B cell (primary cell): ENCODE measurements around the gene BABAM2. TPM values are rescaled to one million over a fixed set of nuclear protein-coding genes. Genes with fewer than 3 reads are reported as not detected.

Source experiments
- ATAC-seq: fragments of 200-7000 bp; cut with Tn5 transposase; one replicate; pipeline ENCODE4 v1.10.0; 2021; ENCODE audit warnings: low read depth, mild to moderate bottlenecking, moderate number of reproducible peaks, moderate library complexity
- CTCF ChIA-PET: fragments of 350-600 bp; sonication (Branson Sonifier 250); formaldehyde crosslinking; loops from one replicate; lab custom pipeline; 2021; ENCODE audit warnings: antibody characterized with exemption, inconsistent platforms; lab: Charles Lee
- POLR2A ChIA-PET: fragments of 350-600 bp; sonication (Branson Sonifier 250); formaldehyde crosslinking; loops from one replicate; lab custom pipeline; 2021; ENCODE audit warnings: antibody characterized with exemption; lab: Charles Lee
- DNase-seq: peaks from one replicate; pipeline ENCODE4 v3.0.0; 2013
- H2AFZ ChIP-seq: 2 replicates; pipeline ENCODE4 v1.6.1; 2012; ENCODE audit warnings: mild to moderate bottlenecking, low read depth, low read length; ENCODE audit not compliant: insufficient read depth, poor library complexity, severe bottlenecking
- H3K27ac ChIP-seq, 2 donors: 1 replicate in 1 of 2; 2 replicates in 1 of 2; pipeline ENCODE4 v1.5.1; 2012 to 2013; ENCODE audit warnings: low read length in 2 of 2, mild to moderate bottlenecking in 2 of 2, moderate library complexity in 1 of 2
- H3K27me3 ChIP-seq, 4 experiments: fragments of 200-600 bp in 1 of 4; sonication (generic) in 1 of 4; replicated peaks in 1 of 4; 1 replicate in 2 of 4; 2 replicates in 2 of 4; pipeline versions ENCODE4 v1.6.1 to v1.7.0; 2013 to 2016; ENCODE audit warnings: low read length in 3 of 4, mild to moderate bottlenecking in 2 of 4, mixed read lengths in 1 of 4, moderate library complexity in 1 of 4; ENCODE audit not compliant: insufficient read depth in 4 of 4, control insufficient read depth in 3 of 4; ENCODE audit errors: control extremely low read depth in 1 of 4
- H3K36me3 ChIP-seq, 2 experiments: replicated peaks in 1 of 2; 1 replicate in 1 of 2; 2 replicates in 1 of 2; pipeline versions ENCODE4 v1.6.1 to v1.7.1; 2013; ENCODE audit warnings: low read length in 1 of 2; ENCODE audit not compliant: insufficient read depth in 2 of 2, control insufficient read depth in 1 of 2; ENCODE audit errors: control extremely low read depth in 1 of 2, extremely low read depth in 1 of 2
- H3K4me1 ChIP-seq, 2 donors: fragments of 200-600 bp in 1 of 2; sonication (generic) in 1 of 2; 1 replicate in 1 of 2; 2 replicates in 1 of 2; pipeline versions ENCODE4 v1.5.1 to v1.6.1; 2013 to 2017; ENCODE audit warnings: low read length in 2 of 2; ENCODE audit not compliant: control insufficient read depth in 2 of 2, insufficient read depth in 2 of 2
- H3K4me2 ChIP-seq: replicated peaks from 2 replicates; pipeline ENCODE3; 2012; ENCODE audit warnings: mild to moderate bottlenecking, low read depth, low read length; ENCODE audit not compliant: poor library complexity, severe bottlenecking
- H3K4me3 ChIP-seq, 5 experiments: fragments of 200-600 bp in 1 of 5; sonication (generic) in 1 of 5; 1 replicate in 3 of 5; 2 replicates in 2 of 5; pipeline versions ENCODE4 v1.5.1 to v1.7.0; 2011 to 2016; ENCODE audit warnings: low read length in 4 of 5, mild to moderate bottlenecking in 4 of 5, low read depth in 2 of 5, control low read depth in 1 of 5, moderate library complexity in 1 of 5; ENCODE audit not compliant: insufficient read depth in 1 of 5; ENCODE audit errors: control extremely low read depth in 1 of 5, extremely low read depth in 1 of 5
- H3K79me2 ChIP-seq: fragments of 200-600 bp; sonication (generic); one replicate; pipeline ENCODE4 v1.6.0; 2016; ENCODE audit warnings: low read length; ENCODE audit not compliant: control insufficient read depth, insufficient read depth
- H3K9ac ChIP-seq: fragments of 200-600 bp; sonication (generic); 2 replicates; pipeline ENCODE4 v1.6.1; 2017; ENCODE audit warnings: mild to moderate bottlenecking, low read length, moderate library complexity
- H3K9me3 ChIP-seq, 3 donors: one replicate each; pipeline versions ENCODE4 v1.6.1 to v1.7.1; 2013; ENCODE audit warnings: low read length in 2 of 3; ENCODE audit not compliant: control insufficient read depth in 2 of 3, insufficient read depth in 1 of 3; ENCODE audit errors: control extremely low read depth in 1 of 3
- H4K20me1 ChIP-seq: 2 replicates; pipeline ENCODE4 v1.6.0; 2012; ENCODE audit warnings: mild to moderate bottlenecking, low read length; ENCODE audit not compliant: insufficient read depth, control insufficient read depth, poor library complexity, severe bottlenecking
- H3K27ac Mint-ChIP-seq: one replicate; pipeline ENCODE4 v1.8.0; 2021; ENCODE audit warnings: mixed read lengths
- H3K27me3 Mint-ChIP-seq: one replicate; pipeline ENCODE4 v1.8.0; 2021; ENCODE audit warnings: mixed read lengths
- H3K4me1 Mint-ChIP-seq: one replicate; pipeline ENCODE4 v1.8.0; 2021; ENCODE audit warnings: mixed read lengths
- H3K4me3 Mint-ChIP-seq: one replicate; pipeline ENCODE4 v1.8.0; 2021; ENCODE audit warnings: mixed read lengths
- H3K9me3 Mint-ChIP-seq: one replicate; pipeline ENCODE4 v1.8.0; 2022; ENCODE audit warnings: mixed read lengths; ENCODE audit not compliant: insufficient read depth
- EZH2 ChIP-seq: IDR thresholded peaks from 2 replicates; pipeline ENCODE4 v1.6.1; 2012; ENCODE audit warnings: borderline replicate concordance, low read depth, mild to moderate bottlenecking, moderate library complexity, low read length; ENCODE audit not compliant: insufficient read depth, poor library complexity, severe bottlenecking
- WGBS: methylation state at CpG from one replicate; pipeline ENCODE4 v1.1.5; 2013; ENCODE audit warnings: missing lambda C conversion rate; ENCODE audit not compliant: insufficient coverage; 5-methylcytosine and 5-hydroxymethylcytosine counted together
- intact Hi-C: fragments of 100-400 bp; cut with micrococcal nuclease; formaldehyde crosslinking; loops from one replicate; pipeline ENCODE4 v1.10.0; 2022
- polyA plus RNA-seq: library from polyadenylated mRNA; depleted of rRNA; stranded (reverse); fragments of >200 nt; gene quantifications from 2 replicates; pipeline ENCODE4 v1.2.3, GENCODE V29; 2012
- total RNA-seq, 2 donors: library from RNA; stranded (reverse); fragments of 120-200 nt in 1 of 2; gene quantifications; 1 replicate in 1 of 2; 2 replicates in 1 of 2; pipeline versions ENCODE4 v1.2.3 to v1.2.4, GENCODE V29; 2013 to 2022
- TF ChIP-seq, protein P1 (sequence below): fragments of 200-600 bp; IDR thresholded peaks from one replicate; pipeline ENCODE4 v1.8.0; 2022; ENCODE audit warnings: antibody characterized with exemption, mild to moderate bottlenecking

The BABAM2 gene
- total and polyA plus RNA-seq, 2 donors (not counting 1 experiment from before 2014, with no cell fraction given), result 22.3 to 69.6 TPM

DNA sequence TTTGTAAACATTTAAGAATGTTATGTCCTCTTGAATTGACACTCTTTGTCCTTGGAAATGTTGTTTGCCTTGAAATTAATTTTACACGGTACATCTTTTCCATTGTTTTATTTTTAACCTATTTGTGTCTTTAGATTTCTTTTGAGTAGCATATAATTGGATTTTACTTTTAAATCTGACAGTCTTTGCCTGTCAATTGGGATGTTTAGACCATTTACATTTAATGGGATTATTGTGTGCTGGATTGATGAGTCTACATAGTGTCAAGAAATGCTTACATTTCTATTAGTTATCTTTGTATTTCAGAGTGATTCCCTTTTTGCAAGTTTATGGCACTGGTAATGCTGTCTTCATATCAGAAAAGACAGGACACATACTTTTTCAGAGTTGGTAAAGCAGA is 61.5 kb downstream of the BABAM2 start:
- Mint-ChIP-seq H3K4me1 (peaks cover 43% of the 10 kb centered on the region), H3K27ac (no peak overlapping the region), H3K4me3 (no peak overlapping the region), H3K9me3 (no peaks in the 10 kb centered on the region), H3K27me3 (no peaks in the 10 kb centered on the region)
- ChIA-PET CTCF (interaction anchor here (0.5 kb wide), 1 partner anchor 36 kb away, joined by 5 read pairs; no protein-coding TSS in a partner anchor), POLR2A (no interaction called here)
- H3K27me3 ChIP-seq, result no peaks in the 10 kb centered on the region
- H4K20me1 ChIP-seq, result no peaks in the 10 kb centered on the region
- peaks cover 20% of the 10 kb centered on the region for H3K79me2 ChIP-seq
- no peak overlapping the region for H3K27ac ChIP-seq
- intact Hi-C loops, result no loop called here
- DNase-seq (no peak), ATAC-seq (no peak)
- no peaks in the 10 kb centered on the region for H3K9me3 ChIP-seq
- no peak overlapping the region for H2AFZ ChIP-seq
- TF ChIP-seq EZH2, result no peak
- TF ChIP-seq, protein P1, sequence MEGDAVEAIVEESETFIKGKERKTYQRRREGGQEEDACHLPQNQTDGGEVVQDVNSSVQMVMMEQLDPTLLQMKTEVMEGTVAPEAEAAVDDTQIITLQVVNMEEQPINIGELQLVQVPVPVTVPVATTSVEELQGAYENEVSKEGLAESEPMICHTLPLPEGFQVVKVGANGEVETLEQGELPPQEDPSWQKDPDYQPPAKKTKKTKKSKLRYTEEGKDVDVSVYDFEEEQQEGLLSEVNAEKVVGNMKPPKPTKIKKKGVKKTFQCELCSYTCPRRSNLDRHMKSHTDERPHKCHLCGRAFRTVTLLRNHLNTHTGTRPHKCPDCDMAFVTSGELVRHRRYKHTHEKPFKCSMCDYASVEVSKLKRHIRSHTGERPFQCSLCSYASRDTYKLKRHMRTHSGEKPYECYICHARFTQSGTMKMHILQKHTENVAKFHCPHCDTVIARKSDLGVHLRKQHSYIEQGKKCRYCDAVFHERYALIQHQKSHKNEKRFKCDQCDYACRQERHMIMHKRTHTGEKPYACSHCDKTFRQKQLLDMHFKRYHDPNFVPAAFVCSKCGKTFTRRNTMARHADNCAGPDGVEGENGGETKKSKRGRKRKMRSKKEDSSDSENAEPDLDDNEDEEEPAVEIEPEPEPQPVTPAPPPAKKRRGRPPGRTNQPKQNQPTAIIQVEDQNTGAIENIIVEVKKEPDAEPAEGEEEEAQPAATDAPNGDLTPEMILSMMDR, result no peak
- no peak overlapping the region for H3K9ac ChIP-seq
- H3K4me3 ChIP-seq, result no peak overlapping the region
- no CpG with 5 or more reads among the region's 1 CpG for WGBS
- H3K4me2 ChIP-seq, result no peak overlapping the region
- H3K4me1 ChIP-seq, result peaks cover 9 to 11% of the 10 kb centered on the region in 2 donors
- no peaks in the 10 kb centered on the region for H3K36me3 ChIP-seq

DNA sequence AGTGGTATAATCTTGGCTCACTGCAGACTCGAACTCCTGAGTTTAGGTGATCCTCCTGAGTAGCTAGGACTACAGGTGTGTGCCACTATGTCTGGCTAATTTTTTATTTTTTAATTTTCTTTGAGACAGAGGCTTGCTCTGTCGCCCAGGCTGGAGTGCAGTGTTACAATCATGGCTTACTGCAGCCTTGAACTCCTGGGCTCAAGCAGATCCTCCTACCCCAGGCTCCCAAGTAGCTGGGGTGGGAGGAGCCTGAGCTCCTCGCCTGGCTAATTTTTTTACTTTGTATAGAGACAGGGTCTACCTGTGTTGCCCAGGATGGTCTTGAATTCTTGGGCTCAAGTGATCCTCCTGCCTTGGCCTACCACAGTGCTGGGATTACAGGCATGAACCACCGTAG is 62.5 kb downstream of the BABAM2 start:
- no peaks in the 10 kb centered on the region for H4K20me1 ChIP-seq
- no peak overlapping the region for H3K4me3 Mint-ChIP-seq
- H3K4me1 ChIP-seq, result peaks cover 9 to 11% of the 10 kb centered on the region in 2 donors
- H3K9me3 ChIP-seq, result no peaks in the 10 kb centered on the region
- H3K36me3 ChIP-seq, result no peaks in the 10 kb centered on the region
- H3K79me2 ChIP-seq, result peaks cover 31% of the 10 kb centered on the region
- no peak overlapping the region for H3K27ac ChIP-seq
- H3K27ac Mint-ChIP-seq, result no peak overlapping the region
- WGBS, result 98% methylated on average over 2 of the region's 4 CpGs
- H3K4me3 ChIP-seq, result no peak overlapping the region
- no peaks in the 10 kb centered on the region for H3K27me3 Mint-ChIP-seq
- no peak for DNase-seq
- CTCF ChIA-PET, result interaction anchor here (1.1 kb wide), 1 partner anchor 9 kb away, joined by 4 read pairs; no protein-coding TSS in a partner anchor
- no peaks in the 10 kb centered on the region for H3K9me3 Mint-ChIP-seq
- TF ChIP-seq EZH2, result no peak
- TF ChIP-seq, protein P1, result no peak
- no peak overlapping the region for H2AFZ ChIP-seq
- ATAC-seq, result no peak
- POLR2A ChIA-PET, result no interaction called here
- peaks cover 48% of the 10 kb centered on the region for H3K4me1 Mint-ChIP-seq
- no peak overlapping the region for H3K4me2 ChIP-seq
- H3K9ac ChIP-seq, result no peak overlapping the region
- H3K27me3 ChIP-seq, result no peaks in the 10 kb centered on the region
- intact Hi-C loops, result no loop called here
